Activated B cell treated with CpG ODN at 0.5 μM for 24 hours (primary cell): ENCODE results near the gene ILF3. TPM values are rescaled to one million over a fixed set of nuclear protein-coding genes. Genes with fewer than 3 reads are reported as not detected.
A peak's percentile ranks its signal among the peaks of the same experiment; 100 is the strongest.
"Not testable (repeated sequence)": the region's sequence is repeated elsewhere in the genome, so short reads cannot be mapped to it uniquely, and the experiment has no call there.

Experiments used
- ATAC-seq: fragments of 200-7000 bp; cut with Tn5 transposase; one replicate; pipeline ENCODE4 v1.10.0; 2021; ENCODE audit warnings: low read depth, mild to moderate bottlenecking, moderate library complexity
- CTCF ChIA-PET: fragments of 350-600 bp; sonication (Branson Sonifier 250); formaldehyde crosslinking; loops from one replicate; lab custom pipeline; 2021; ENCODE audit warnings: antibody characterized with exemption; lab: Charles Lee
- POLR2A ChIA-PET: fragments of 350-600 bp; sonication (Branson Sonifier 250); formaldehyde crosslinking; loops from one replicate; lab custom pipeline; 2021; ENCODE audit warnings: antibody characterized with exemption; lab: Charles Lee
- DNase-seq: peaks from one replicate; pipeline ENCODE4 v3.0.0; 2022
- H3K27ac Mint-ChIP-seq: one replicate; pipeline ENCODE4 v1.8.0; 2020; ENCODE audit warnings: mixed read lengths
- H3K27me3 Mint-ChIP-seq: one replicate; pipeline ENCODE4 v1.8.0; 2021; ENCODE audit warnings: mixed read lengths
- H3K36me3 Mint-ChIP-seq: one replicate; pipeline ENCODE4 v1.8.0; 2021; ENCODE audit warnings: low read depth, mixed read lengths
- H3K4me1 Mint-ChIP-seq: one replicate; pipeline ENCODE4 v1.8.0; 2021; ENCODE audit warnings: mixed read lengths
- H3K4me3 Mint-ChIP-seq: one replicate; pipeline ENCODE4 v1.8.0; 2020; ENCODE audit warnings: mild to moderate bottlenecking, mixed read lengths
- H3K9me3 Mint-ChIP-seq: one replicate; pipeline ENCODE4 v1.8.0; 2020; ENCODE audit warnings: mixed read lengths
- CTCF ChIP-seq: fragments of 200-600 bp; IDR thresholded peaks from one replicate; pipeline ENCODE4 v1.8.0; 2022; ENCODE audit warnings: antibody characterized with exemption, mild to moderate bottlenecking
- intact Hi-C: fragments of 100-400 bp; cut with micrococcal nuclease; formaldehyde crosslinking; loops from one replicate; pipeline ENCODE4 v1.15.1; 2024
- total RNA-seq: library from RNA; stranded (reverse); gene quantifications from 2 replicates; pipeline ENCODE4 v1.2.3, GENCODE V29; 2022

ILF3 gene
- total RNA-seq, 1 donor from 2014 or later, result 399 TPM

GRCh38 chr19:10660346-10660745 lies 6.2 kb downstream of the ILF3 start:
- Mint-ChIP-seq H3K36me3 (peaks cover 33% of the 10 kb centered on the region), H3K9me3 (no peaks in the 10 kb centered on the region), H3K4me1 (peaks cover 62% of the 10 kb centered on the region), H3K4me3 (no peak overlapping the region), H3K27me3 (no peaks in the 10 kb centered on the region), H3K27ac (no peak overlapping the region)
- no peak for TF ChIP-seq CTCF
- ATAC-seq (no peak), DNase-seq (no peak)
- CTCF ChIA-PET, result no interaction called here
- intact Hi-C loops, result no loop called here
- POLR2A ChIA-PET, result interaction anchor here (0.6 to 1.3 kb wide), 3 partner anchors 38 to 175 kb away, joined by 3 to 8 read pairs (median 5); partner anchors contain the start of gene TMED1

DNA sequence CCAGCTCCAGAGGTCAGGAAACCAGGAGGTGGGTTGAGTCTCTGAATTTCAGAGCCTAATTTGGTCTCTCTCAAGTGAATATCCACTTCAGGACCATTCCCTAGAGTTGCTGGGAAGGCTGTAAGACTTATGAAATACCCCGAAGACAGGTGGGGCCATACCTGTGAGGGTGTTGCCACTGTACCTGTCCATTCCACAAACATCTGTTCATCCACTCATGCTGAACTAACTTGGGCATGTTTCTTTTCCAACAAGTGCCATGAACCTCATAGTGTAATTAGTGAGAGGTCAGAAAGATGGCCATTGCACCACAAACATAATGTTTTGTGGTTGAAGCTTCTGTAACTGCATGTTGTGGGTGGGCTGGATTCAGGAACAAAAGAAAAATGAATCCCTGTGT lies 7.8 kb downstream of the ILF3 start:
- no peak for ATAC-seq
- ChIA-PET POLR2A (interaction anchor here (1.3 kb wide), 1 partner anchor 9 kb away, joined by 3 read pairs; no protein-coding TSS in a partner anchor), CTCF (interaction anchor here (1.1 kb wide), 1 partner anchor 16 kb away, joined by 3 read pairs; no protein-coding TSS in a partner anchor)
- TF ChIP-seq CTCF, result no peak
- Mint-ChIP-seq H3K9me3 (no peaks in the 10 kb centered on the region), H3K4me1 (peaks cover 58% of the 10 kb centered on the region), H3K27me3 (no peaks in the 10 kb centered on the region), H3K4me3 (no peak overlapping the region), H3K36me3 (peaks cover 31% of the 10 kb centered on the region), H3K27ac (no peak overlapping the region)
- intact Hi-C loops, result no loop called here
- no peak for DNase-seq

DNA sequence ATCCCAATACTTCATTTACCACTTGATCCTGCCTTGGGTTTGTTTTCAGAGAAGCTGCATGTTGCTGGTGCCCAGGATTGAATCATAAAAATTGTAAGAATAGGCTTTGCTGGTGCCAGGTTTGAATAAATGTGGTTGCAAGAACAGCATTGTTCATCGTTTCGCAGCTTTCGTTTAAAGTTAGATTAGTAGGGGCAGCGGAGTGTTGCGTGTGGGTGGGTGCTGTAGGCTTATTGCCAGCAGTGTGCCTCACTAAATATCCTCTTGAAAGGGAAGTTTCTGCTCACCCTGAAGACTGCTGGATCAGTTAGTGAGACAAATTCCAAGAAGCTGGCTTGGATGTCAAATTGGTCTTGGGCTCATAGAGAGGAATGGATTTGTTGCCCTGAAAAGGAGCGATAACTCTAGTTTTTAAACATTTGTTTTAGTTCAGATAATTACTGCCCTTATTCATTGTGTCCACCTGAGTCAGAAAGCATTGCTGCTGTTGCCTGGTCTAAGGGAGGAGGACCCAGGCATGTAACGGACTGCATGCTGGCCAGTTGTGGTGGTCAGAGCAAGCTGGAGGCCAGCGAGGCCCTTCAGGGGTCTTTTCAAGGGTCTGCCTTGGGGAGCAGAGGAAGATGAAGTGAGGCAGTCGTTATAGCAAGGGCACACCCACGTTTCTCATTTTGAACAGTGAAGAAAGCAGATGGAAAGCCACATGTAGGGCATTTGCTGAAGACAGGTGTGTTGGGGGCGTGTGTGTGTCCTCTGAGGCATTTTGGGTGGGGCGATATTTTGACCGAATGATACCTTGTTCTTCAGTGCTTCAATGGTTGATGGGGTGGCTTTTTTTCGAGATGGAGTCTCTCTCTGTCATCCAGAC lies 8.5 kb downstream of the ILF3 start:
- Mint-ChIP-seq H3K4me3 (peak overlapping the region; percentile 67), H3K27ac (peak overlapping the region; percentile 43), H3K9me3 (no peaks in the 10 kb centered on the region), H3K36me3 (peaks cover 31% of the 10 kb centered on the region), H3K4me1 (peaks cover 58% of the 10 kb centered on the region), H3K27me3 (no peaks in the 10 kb centered on the region)
- intact Hi-C loops, result no loop called here
- ChIA-PET CTCF (no interaction called here), POLR2A (interaction anchor here (1.3 kb wide), 1 partner anchor 9 kb away, joined by 3 read pairs; no protein-coding TSS in a partner anchor)
- TF ChIP-seq CTCF, result no peak
- ATAC-seq (peak; percentile 43), DNase-seq (no peak)

DNA sequence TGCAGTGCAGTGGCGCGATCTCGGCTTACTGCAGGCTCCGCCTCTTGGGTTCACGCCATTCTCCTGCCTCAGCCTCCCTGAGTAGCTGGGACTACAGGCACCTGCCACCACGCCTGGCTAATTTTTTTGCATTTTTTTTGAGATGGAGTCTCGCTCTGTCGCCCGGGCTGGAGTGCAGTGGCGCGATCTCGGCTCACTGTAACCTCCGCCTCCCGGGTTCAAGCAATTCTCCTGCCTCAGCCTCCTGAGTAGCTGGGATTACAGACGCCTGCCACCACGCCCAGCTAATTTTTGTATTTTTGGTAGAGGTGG lies 9.1 kb downstream of the ILF3 start:
- Mint-ChIP-seq H3K4me3 (peak overlapping the region; percentile 67), H3K36me3 (peaks cover 33% of the 10 kb centered on the region), H3K4me1 (peaks cover 61% of the 10 kb centered on the region)
- POLR2A ChIA-PET, CTCF ChIA-PET, H3K27me3 Mint-ChIP-seq, DNase-seq, H3K9me3 Mint-ChIP-seq, intact Hi-C loops, H3K27ac Mint-ChIP-seq: not testable (repeated sequence)
- ATAC-seq, result peak; percentile 40

DNA sequence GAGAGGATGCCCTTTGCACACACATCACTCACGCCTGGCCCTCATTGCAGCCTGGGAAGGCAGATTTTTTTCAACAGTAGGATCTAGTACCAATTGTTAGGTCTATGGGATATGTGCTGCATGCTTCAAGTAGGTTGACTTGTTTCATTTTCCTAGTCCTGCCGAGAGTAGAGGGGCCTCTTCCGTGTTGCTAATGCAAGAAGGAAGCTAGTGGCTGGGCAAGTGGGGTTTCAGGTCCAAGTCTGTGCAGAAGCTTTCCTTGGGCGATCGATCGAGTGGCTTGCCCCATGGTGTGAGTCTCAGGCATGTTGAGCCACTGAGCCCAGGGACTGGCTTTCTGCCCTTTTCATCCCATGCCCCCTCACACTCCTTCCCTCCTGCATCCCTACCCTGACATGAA lies 13.7 kb downstream of the ILF3 start:
- H3K36me3 Mint-ChIP-seq, result peaks cover 45% of the 10 kb centered on the region
- peaks cover 54% of the 10 kb centered on the region for H3K4me1 Mint-ChIP-seq
- no peak overlapping the region for H3K27ac Mint-ChIP-seq
- ATAC-seq (no peak), DNase-seq (no peak)
- no peak overlapping the region for H3K4me3 Mint-ChIP-seq
- TF ChIP-seq CTCF, result no peak
- intact Hi-C loops, result no loop called here
- no peaks in the 10 kb centered on the region for H3K9me3 Mint-ChIP-seq
- ChIA-PET CTCF (no interaction called here), POLR2A (interaction anchor here (0.9 kb wide), 1 partner anchor 15 kb away, joined by 3 read pairs; no protein-coding TSS in a partner anchor)
- no peaks in the 10 kb centered on the region for H3K27me3 Mint-ChIP-seq
